GM10266 (cell line): ENCODE measurements around the gene TMIE.

Experiments used
- DNase-seq: peaks from one replicate; pipeline ENCODE4 v3.0.0; 2012; ENCODE audit errors: extremely low spot score
- TF ChIP-seq, protein P1 (sequence below): IDR thresholded peaks from 2 replicates; pipeline ENCODE4 v1.5.1; 2012; ENCODE audit warnings: mild to moderate bottlenecking, low read depth; ENCODE audit not compliant: control insufficient read depth, insufficient read depth; ENCODE audit errors: missing control alignments

Gene TMIE

DNA sequence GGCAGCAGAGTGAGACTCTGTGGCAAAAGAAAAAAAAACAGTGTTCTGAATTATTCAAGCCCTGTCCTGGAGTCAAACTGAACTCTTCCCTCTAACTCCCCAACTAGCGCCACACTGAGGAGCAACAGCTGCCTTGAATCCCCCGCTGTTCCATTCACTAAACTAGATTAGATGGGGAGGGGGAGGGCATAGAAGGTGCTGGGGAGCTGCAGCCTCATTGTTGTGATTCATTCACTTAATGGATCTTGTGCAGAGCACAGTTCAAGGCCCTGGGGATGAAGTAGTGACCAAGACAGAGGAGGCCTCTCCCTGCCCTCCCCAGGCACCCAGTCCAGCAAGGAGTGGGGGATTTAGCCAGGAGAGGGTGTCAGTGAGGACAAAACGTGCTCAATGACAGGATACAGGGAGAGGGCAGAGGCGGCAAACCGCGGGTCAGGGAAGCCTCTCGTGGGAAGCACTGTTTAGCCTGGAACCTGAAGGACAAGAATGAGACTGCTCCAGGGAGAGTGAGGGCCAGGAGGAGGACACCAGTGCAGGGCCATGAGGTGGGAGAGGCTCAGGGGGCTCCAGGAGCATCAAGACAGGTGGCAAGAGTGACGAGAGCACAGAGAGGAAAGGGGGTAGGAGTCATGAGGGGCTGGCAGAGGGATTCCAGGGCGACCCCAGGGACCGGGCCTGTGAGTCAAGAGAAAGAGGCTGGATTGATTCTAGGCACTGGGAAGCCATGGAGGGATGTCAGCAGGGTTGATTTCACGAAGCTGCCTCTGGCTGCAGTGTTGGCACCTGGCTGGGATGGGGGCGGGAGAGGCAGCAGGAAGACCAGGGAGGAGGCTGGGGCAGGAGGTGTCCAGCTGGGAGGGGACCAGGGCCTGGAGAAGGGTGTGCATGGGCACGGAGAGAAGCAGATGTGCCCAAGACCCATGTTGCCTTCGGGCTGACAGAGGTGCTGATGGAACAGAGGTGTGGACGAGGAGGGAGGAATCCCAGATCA is 39.1 kb upstream of the TMIE start:
- no peak for DNase-seq
- TF ChIP-seq, protein P1, sequence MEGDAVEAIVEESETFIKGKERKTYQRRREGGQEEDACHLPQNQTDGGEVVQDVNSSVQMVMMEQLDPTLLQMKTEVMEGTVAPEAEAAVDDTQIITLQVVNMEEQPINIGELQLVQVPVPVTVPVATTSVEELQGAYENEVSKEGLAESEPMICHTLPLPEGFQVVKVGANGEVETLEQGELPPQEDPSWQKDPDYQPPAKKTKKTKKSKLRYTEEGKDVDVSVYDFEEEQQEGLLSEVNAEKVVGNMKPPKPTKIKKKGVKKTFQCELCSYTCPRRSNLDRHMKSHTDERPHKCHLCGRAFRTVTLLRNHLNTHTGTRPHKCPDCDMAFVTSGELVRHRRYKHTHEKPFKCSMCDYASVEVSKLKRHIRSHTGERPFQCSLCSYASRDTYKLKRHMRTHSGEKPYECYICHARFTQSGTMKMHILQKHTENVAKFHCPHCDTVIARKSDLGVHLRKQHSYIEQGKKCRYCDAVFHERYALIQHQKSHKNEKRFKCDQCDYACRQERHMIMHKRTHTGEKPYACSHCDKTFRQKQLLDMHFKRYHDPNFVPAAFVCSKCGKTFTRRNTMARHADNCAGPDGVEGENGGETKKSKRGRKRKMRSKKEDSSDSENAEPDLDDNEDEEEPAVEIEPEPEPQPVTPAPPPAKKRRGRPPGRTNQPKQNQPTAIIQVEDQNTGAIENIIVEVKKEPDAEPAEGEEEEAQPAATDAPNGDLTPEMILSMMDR = no peak

DNA sequence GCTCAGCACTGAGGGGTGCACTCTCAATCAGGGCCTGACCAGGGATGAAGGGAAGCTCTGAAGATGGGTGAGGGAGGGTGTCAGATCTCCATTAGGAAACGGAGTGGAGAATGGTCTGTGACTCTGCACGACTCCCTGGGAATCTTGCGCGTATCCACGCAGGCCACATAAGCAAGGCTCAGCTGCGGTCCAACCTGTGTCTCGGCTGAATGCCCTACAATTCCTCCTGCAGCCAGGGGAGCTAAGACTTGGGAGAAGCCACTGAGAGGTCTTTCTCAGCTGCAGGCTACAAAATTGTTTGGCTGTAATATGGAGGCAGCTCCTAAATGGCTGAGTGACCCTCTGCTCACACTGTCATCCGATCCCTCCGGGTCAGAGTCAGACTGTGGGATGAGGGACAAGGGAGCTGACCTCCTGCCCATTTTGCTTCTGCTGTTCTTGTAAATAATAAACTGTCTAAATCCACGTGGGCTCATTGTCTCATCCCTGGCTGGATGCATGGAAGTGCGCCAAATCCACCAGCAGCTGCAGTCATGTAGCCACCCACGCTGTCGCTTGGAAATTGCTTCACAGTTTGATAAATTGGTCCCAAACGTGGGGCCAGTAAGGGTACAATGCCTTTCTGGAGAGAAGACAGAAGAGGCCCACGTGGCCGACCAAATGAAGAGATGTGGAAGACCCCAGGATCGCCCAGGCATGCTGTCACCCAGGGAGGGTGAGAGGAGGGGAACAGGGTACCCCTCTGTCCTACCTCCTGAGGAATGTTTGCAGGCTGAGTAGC is 38.2 kb upstream of the TMIE start:
- no peak for DNase-seq
- TF ChIP-seq, protein P1 = no peak

GRCh38 chr3:46663591-46664135 is 37.5 kb upstream of the TMIE start:
- TF ChIP-seq, protein P1 = no peak
- DNase-seq = no peak

DNA sequence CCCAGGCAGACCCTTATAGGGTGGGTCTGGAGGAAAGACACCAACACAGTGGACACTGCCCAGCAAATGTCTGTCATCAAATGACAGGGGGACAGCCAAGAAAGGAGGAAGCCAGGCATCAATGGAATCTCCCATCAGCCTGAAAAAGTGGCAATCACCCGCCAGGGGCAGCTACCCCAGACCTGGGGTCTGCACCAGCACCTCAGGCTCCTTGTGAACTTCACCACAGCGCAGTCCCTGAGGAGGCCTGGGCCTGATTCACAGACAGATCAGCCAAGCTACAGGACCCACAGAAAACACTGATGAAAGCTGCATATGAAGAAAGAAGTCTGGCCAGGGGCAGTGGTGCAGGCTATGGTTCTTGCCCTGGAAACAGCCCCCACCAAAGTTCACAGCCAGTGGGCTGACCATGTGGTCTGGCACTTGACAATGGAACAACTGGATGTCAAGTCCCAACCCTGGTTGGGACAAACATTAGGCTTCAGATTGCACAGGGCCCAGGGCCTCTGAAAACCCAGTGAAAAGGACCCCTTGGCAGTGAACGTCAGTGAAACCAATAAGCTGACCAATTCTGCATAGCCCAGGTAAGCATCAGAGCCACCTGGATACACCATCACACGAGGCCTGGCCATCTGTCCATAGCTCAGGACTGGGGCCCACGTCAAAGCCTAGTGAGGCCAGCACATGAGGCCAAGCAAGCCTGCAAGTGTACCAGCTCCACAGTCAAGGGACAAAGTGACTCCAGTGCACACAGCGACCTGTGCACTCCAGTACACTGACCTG is 36.8 kb upstream of the TMIE start:
- TF ChIP-seq, protein P1 = no peak
- DNase-seq = no peak

- DNase-seq = no peak
These were observed 36.0 kb upstream of the TMIE start for GRCh38 chr3:46664971-46665762.

More at GRCh38 chr3:46664971-46665762, 36.0 kb upstream of the TMIE start:
- TF ChIP-seq, protein P1 = no peak
